ENCODE measurements around the gene PAPSS2. TPM values are rescaled to one million over a fixed set of nuclear protein-coding genes. Genes with fewer than 3 reads are reported as not detected.

The PAPSS2 gene
- total RNA-seq, 2 donors from 2014 or later: 20.4 to 22.1 TPM

DNA sequence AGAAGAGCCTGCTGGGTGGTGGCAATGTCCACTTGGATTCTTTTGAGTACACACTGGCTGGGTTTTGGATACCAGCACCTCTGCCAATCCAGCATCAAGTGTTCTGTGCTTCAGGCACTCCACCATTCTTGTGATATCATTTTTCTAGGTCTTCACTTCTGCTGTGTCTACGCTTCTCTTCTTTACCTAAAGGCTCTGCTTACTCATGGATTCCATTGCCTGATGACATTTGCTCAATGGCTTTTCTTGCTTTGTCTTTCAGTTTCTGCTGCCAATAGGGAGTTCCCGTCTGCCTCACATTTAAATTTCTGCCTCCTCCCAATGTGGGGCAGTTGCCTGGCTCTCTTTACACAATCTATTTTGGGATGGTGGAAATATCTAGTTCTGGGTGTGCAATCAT is 12.7 kb upstream of the PAPSS2 start:
- no peak overlapping the region for H3K4me3 ChIP-seq
- TF ChIP-seq, protein P1, sequence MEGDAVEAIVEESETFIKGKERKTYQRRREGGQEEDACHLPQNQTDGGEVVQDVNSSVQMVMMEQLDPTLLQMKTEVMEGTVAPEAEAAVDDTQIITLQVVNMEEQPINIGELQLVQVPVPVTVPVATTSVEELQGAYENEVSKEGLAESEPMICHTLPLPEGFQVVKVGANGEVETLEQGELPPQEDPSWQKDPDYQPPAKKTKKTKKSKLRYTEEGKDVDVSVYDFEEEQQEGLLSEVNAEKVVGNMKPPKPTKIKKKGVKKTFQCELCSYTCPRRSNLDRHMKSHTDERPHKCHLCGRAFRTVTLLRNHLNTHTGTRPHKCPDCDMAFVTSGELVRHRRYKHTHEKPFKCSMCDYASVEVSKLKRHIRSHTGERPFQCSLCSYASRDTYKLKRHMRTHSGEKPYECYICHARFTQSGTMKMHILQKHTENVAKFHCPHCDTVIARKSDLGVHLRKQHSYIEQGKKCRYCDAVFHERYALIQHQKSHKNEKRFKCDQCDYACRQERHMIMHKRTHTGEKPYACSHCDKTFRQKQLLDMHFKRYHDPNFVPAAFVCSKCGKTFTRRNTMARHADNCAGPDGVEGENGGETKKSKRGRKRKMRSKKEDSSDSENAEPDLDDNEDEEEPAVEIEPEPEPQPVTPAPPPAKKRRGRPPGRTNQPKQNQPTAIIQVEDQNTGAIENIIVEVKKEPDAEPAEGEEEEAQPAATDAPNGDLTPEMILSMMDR (IDR thresholded peaks at IDR 0.05): no peak
- H3K36me3 ChIP-seq: no peaks in the 10 kb centered on the region
- DNase-seq (ENCODE audit: low spot score) (no peak), ATAC-seq (ENCODE audit: insufficient number of reproducible peaks, low FRiP score, low read depth) (no peak)
- H3K27me3 ChIP-seq (replicated peaks; ENCODE audit: insufficient read depth): no peaks in the 10 kb centered on the region
- H3K27ac ChIP-seq: no peak overlapping the region
- no peaks in the 10 kb centered on the region for H3K9me3 ChIP-seq
- no peaks in the 10 kb centered on the region for H3K4me1 ChIP-seq (ENCODE audit: control insufficient read depth in 1 of 2, low read depth in 2 of 2)

DNA sequence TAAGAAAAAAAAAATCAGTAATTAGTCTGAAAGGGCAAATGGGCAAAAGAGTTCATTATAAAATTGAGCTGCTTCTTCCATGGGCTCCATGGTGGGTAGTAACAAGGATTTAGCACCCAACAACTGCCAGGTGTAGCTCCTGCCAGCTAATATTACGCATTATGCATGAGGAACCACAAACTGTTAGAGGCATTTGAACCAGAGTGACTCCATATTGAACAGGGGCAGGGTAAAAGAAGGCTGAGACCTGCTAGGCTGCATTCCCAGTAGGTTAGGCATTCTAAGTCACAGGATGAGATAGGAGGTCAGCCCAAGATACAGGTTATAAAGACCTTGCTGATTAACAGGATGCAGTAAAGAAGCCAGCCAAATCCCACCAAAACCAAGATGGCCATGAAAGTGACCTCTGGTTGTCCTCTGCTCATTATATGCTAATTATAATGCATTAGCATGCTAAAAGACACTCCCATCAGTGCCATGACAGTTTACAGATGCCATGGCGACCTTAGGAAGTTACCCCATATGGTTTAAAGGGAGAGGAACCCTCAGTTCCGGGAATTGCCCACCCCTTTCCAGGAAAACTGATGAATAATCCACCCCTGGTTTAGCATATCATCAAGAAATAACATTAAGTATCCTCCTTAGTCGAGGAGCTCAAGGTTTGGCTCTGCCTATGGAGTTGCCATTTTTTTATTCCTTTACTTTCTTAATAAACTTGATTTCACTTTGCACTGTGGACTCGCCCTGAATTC is 8.7 kb upstream of the PAPSS2 start:
- Histone ChIP-seq H3K4me1 (ENCODE audit: control insufficient read depth in 1 of 2, low read depth in 2 of 2) (no peaks in the 10 kb centered on the region), H3K27me3 (replicated peaks; ENCODE audit: insufficient read depth) (no peaks in the 10 kb centered on the region), H3K9me3 (no peaks in the 10 kb centered on the region), H3K27ac (no peak overlapping the region), H3K4me3 (no peak overlapping the region), H3K36me3 (no peaks in the 10 kb centered on the region)
- TF ChIP-seq, protein P1 (IDR thresholded peaks at IDR 0.05): no peak
- DNase-seq (ENCODE audit: low spot score) (no peak), ATAC-seq (ENCODE audit: insufficient number of reproducible peaks, low FRiP score, low read depth) (no peak)

DNA sequence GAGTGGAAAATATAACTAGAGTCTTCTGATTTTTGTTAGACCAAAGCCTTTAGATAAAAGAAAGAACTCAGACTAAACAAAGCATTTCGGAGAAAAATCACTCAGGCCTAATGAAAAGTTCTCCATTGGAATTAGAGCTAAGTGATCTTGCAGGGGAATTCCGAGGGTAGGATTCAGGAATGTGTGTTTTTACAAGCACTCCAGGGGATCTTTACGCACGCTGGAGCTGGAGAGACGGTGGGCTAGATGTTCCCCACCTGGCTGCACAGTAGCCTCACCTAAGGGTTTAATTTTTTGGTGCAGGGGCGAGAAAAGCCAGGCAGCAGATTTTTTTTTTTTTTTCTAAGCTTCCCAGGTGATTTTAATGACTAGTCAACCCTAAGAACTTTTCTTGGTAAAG is 7.9 kb upstream of the PAPSS2 start:
- ATAC-seq (ENCODE audit: insufficient number of reproducible peaks, low FRiP score, low read depth): no peak

DNA sequence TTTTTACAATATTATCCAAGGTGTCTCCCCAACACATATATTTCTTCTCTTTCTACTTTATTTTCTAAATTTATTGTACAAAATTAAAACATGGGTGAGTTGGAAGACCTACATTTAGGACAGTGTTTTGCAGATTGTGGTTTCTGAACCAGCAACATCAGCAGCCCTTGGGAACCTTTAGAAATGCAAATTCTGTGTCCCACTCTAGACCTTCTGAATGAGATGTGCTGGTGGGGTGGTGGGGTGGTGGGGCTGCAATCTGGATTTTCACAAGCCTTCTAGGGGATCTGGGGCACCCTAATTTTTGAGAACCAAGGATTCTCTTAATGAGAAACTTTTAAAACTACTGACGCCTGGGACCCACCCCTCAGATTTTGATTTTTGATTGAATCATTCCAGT is 7.4 kb upstream of the PAPSS2 start:
- DNase-seq (ENCODE audit: low spot score) (no peak), ATAC-seq (ENCODE audit: insufficient number of reproducible peaks, low FRiP score, low read depth) (no peak)
- Histone ChIP-seq H3K4me3 (no peak overlapping the region), H3K27ac (no peak overlapping the region), H3K27me3 (replicated peaks; ENCODE audit: insufficient read depth) (no peaks in the 10 kb centered on the region), H3K4me1 (ENCODE audit: control insufficient read depth in 1 of 2, low read depth in 2 of 2) (no peaks in the 10 kb centered on the region), H3K9me3 (no peaks in the 10 kb centered on the region), H3K36me3 (no peaks in the 10 kb centered on the region)
- TF ChIP-seq, protein P1 (IDR thresholded peaks at IDR 0.05): no peak

More for the DNA sequence above, 7.9 kb upstream of the PAPSS2 start:
- Histone ChIP-seq H3K9me3 (no peaks in the 10 kb centered on the region), H3K4me3 (no peak overlapping the region), H3K27ac (no peak overlapping the region), H3K4me1 (ENCODE audit: control insufficient read depth in 1 of 2, low read depth in 2 of 2) (no peaks in the 10 kb centered on the region), H3K36me3 (no peaks in the 10 kb centered on the region), H3K27me3 (replicated peaks; ENCODE audit: insufficient read depth) (no peaks in the 10 kb centered on the region)
- DNase-seq (ENCODE audit: low spot score): no peak
- TF ChIP-seq, protein P1 (IDR thresholded peaks at IDR 0.05): no peak

DNA sequence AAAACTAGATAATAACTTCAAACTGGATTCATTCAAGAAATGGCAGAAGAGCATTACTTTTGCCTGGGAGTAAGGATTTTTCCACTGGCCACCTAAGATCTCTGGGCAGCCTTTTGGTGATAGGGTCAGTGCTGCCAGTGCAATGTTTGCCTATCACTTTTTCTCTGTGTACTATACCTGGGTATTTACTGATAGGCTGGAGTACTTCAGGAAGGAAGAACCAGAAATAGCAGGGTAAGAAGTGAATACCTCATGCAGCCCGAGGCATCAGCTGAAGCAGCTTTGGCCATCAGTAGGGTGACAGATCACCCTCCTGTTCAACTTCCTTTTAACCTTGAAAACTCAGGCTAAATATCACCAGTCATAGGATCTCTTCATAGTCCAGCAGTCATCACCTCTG is 5.5 kb upstream of the PAPSS2 start:
- Histone ChIP-seq H3K4me1 (ENCODE audit: control insufficient read depth in 1 of 2, low read depth in 2 of 2) (no peaks in the 10 kb centered on the region), H3K27ac (no peak overlapping the region), H3K36me3 (no peaks in the 10 kb centered on the region), H3K9me3 (no peaks in the 10 kb centered on the region), H3K27me3 (replicated peaks; ENCODE audit: insufficient read depth) (no peaks in the 10 kb centered on the region), H3K4me3 (no peak overlapping the region)
- DNase-seq (ENCODE audit: low spot score) (no peak), ATAC-seq (ENCODE audit: insufficient number of reproducible peaks, low FRiP score, low read depth) (no peak)
- TF ChIP-seq, protein P1 (IDR thresholded peaks at IDR 0.05): no peak

All from thoracic aorta (tissue), 2 donors.